HepG2 (cell line): Measurements from ENCODE around the gene NGEF. TPM values are rescaled to one million over a fixed set of nuclear protein-coding genes. Genes with fewer than 3 reads are reported as not detected.
A peak's percentile ranks its signal among the peaks of the same experiment; 100 is the strongest.

Source experiments
- HIVEP1 ChIP-seq: sonication (generic); formaldehyde crosslinking; IDR thresholded peaks from 2 replicates; pipeline ENCODE4 v1.4.0; 2020; ENCODE audit warnings: mild to moderate bottlenecking, missing genetic modification reagents
- RBFOX2 ChIP-seq: fragments of 200-400 bp; formaldehyde crosslinking; IDR thresholded peaks from 2 replicates; pipeline ENCODE4 v1.6.1; 2017; ENCODE audit warnings: low read depth, mild to moderate bottlenecking, low read length
- polyA plus RNA-seq, 8 experiments: library from polyadenylated mRNA; depleted of rRNA in 3 of 8; stranded (reverse) in 7 of 8; unstranded in 1 of 8; fragments of >200 nt; fragmentation: Illumina TruSeq in 4 of 8; extraction: Trizol in 4 of 8; gene quantifications; 2 replicates each; pipeline versions ENCODE4 v1.2.1 to v1.2.3, GENCODE V29; 2011 to 2016; ENCODE audit warnings: low read depth in 4 of 8, missing spikeins in 1 of 8, mixed read lengths in 1 of 8; ENCODE audit not compliant: insufficient read depth in 1 of 8
- total RNA-seq, 5 experiments: library from RNA; depleted of rRNA; stranded (reverse); fragments of >200 nt; fragmentation: Illumina TruSeq; extraction: Trizol; gene quantifications; 2 replicates each; pipeline ENCODE4 v1.2.3, GENCODE V29; 2016; ENCODE audit warnings: low read depth in 1 of 5
- TF ChIP-seq, protein P1 (sequence below): sonication (generic); formaldehyde crosslinking; IDR thresholded peaks from 2 replicates; pipeline ENCODE4 v1.4.0; 2020; ENCODE audit warnings: mild to moderate bottlenecking, missing genetic modification reagents
- TF ChIP-seq, protein P2 (sequence below), 2 experiments: fragments of 450-650 bp in 1 of 2; sonication (generic) in 1 of 2; formaldehyde crosslinking in 1 of 2; IDR thresholded peaks; 2 replicates each; pipeline versions ENCODE4 v1.6.1 to v1.8.0; 2016 to 2022; ENCODE audit warnings: antibody characterized with exemption in 1 of 2, mild to moderate bottlenecking in 1 of 2, missing genetic modification reagents in 1 of 2
- TF ChIP-seq, protein P3 (sequence below): IDR thresholded peaks from 2 replicates; pipeline ENCODE4 v1.6.1; 2016; ENCODE audit warnings: mild to moderate bottlenecking, missing biosample characterization, missing genetic modification reagents
- TF ChIP-seq, protein P4 (sequence below), 2 experiments: sonication (generic) in 1 of 2; formaldehyde crosslinking in 1 of 2; IDR thresholded peaks; 2 replicates each; pipeline versions ENCODE4 v1.4.0 to v1.6.1; 2018 to 2020; ENCODE audit warnings: missing genetic modification reagents in 2 of 2, borderline replicate concordance in 1 of 2, low read depth in 1 of 2, mild to moderate bottlenecking in 1 of 2, missing biosample characterization in 1 of 2

Gene NGEF
- total and polyA plus RNA-seq, 2 of the 13 experiments (the other 11 are each of a cell fraction or from before 2014, with no cell fraction given): 14.4 to 36.9 TPM

- TF ChIP-seq, protein P1, sequence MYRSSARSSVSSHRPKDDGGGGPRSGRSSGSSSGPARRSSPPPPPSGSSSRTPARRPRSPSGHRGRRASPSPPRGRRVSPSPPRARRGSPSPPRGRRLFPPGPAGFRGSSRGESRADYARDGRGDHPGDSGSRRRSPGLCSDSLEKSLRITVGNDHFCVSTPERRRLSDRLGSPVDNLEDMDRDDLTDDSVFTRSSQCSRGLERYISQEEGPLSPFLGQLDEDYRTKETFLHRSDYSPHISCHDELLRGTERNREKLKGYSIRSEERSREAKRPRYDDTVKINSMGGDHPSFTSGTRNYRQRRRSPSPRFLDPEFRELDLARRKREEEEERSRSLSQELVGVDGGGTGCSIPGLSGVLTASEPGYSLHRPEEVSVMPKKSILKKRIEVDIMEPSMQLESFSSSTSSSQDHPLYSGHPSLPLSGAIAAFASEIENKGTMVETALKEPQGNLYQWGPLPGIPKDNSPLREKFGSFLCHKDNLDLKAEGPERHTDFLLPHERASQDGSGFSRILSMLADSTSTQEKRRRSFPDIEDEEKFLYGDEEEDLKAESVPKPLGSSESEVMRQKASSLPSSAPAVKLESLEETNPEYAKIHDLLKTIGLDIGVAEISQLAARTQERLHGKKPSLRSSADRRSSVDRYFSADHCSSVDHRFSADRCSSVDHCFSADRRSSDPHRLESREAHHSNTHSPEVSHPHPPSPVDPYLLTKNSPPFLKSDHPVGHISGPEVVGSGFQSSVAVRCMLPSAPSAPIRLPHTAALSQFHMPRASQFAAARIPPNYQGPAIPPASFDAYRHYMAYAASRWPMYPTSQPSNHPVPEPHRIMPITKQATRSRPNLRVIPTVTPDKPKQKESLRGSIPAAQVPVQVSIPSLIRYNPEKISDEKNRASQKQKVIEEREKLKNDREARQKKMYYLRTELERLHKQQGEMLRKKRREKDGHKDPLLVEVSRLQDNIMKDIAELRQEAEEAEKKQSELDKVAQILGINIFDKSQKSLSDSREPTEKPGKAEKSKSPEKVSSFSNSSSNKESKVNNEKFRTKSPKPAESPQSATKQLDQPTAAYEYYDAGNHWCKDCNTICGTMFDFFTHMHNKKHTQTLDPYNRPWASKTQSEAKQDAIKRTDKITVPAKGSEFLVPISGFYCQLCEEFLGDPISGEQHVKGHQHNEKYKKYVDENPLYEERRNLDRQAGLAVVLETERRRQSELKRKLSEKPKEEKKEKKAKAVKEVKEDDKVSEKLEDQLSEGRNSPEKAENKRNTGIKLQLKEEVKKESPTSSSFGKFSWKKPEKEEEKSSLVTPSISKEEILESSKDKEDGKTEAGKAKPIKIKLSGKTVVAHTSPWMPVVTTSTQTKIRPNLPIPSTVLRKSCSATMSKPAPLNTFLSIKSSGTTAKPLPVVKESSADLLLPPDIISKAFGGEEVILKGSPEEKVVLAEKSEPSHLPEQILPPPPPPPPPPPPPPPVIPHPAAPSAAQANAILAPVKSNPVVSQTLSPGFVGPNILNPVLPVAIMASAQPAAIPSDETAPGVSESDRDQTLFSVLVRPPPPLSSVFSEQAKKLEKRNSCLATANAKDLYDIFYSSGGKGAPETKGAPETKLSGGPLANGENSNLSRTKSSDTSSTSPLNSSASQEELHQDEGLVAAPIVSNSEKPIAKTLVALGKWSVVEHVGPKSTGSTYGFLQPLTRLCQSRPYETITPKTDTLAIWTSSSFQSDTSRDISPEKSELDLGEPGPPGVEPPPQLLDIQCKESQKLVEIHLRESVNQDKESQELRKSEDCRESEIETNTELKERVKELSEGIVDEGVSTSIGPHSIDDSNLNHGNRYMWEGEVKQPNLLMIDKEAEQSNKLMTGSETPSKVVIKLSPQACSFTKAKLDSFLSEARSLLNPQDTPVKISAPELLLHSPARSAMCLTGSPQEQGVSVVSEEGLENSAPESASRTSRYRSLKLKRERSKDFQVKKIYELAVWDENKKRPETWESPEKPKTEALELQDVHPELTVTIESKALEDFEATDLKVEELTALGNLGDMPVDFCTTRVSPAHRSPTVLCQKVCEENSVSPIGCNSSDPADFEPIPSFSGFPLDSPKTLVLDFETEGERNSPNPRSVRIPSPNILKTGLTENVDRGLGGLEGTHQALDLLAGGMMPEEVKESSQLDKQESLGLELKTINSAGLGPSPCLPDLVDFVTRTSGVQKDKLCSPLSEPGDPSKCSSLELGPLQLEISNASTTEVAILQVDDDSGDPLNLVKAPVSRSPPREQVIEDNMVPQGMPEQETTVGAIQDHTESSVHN (CRISPR knock-in tag): 0 out of 2 replicates have a peak, but pooled peaks have one; percentile 29
- TF ChIP-seq HIVEP1 (CRISPR knock-in tag) (no peak; the same call in 1 of the 2 replicates), RBFOX2 (peak; percentile 75)
- TF ChIP-seq, protein P2, sequence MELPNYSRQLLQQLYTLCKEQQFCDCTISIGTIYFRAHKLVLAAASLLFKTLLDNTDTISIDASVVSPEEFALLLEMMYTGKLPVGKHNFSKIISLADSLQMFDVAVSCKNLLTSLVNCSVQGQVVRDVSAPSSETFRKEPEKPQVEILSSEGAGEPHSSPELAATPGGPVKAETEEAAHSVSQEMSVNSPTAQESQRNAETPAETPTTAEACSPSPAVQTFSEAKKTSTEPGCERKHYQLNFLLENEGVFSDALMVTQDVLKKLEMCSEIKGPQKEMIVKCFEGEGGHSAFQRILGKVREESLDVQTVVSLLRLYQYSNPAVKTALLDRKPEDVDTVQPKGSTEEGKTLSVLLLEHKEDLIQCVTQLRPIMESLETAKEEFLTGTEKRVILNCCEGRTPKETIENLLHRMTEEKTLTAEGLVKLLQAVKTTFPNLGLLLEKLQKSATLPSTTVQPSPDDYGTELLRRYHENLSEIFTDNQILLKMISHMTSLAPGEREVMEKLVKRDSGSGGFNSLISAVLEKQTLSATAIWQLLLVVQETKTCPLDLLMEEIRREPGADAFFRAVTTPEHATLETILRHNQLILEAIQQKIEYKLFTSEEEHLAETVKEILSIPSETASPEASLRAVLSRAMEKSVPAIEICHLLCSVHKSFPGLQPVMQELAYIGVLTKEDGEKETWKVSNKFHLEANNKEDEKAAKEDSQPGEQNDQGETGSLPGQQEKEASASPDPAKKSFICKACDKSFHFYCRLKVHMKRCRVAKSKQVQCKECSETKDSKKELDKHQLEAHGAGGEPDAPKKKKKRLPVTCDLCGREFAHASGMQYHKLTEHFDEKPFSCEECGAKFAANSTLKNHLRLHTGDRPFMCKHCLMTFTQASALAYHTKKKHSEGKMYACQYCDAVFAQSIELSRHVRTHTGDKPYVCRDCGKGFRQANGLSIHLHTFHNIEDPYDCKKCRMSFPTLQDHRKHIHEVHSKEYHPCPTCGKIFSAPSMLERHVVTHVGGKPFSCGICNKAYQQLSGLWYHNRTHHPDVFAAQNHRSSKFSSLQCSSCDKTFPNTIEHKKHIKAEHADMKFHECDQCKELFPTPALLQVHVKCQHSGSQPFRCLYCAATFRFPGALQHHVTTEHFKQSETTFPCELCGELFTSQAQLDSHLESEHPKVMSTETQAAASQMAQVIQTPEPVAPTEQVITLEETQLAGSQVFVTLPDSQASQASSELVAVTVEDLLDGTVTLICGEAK (IDR thresholded peaks at IDR 0.05): no peak
- TF ChIP-seq, protein P2 (CRISPR knock-in tag; IDR thresholded peaks at IDR 0.05): no peak
- TF ChIP-seq, protein P3, sequence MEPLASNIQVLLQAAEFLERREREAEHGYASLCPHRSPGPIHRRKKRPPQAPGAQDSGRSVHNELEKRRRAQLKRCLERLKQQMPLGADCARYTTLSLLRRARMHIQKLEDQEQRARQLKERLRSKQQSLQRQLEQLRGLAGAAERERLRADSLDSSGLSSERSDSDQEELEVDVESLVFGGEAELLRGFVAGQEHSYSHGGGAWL: 0 out of 2 replicates have a peak, but pooled peaks have one; percentile 17
- TF ChIP-seq, protein P4, sequence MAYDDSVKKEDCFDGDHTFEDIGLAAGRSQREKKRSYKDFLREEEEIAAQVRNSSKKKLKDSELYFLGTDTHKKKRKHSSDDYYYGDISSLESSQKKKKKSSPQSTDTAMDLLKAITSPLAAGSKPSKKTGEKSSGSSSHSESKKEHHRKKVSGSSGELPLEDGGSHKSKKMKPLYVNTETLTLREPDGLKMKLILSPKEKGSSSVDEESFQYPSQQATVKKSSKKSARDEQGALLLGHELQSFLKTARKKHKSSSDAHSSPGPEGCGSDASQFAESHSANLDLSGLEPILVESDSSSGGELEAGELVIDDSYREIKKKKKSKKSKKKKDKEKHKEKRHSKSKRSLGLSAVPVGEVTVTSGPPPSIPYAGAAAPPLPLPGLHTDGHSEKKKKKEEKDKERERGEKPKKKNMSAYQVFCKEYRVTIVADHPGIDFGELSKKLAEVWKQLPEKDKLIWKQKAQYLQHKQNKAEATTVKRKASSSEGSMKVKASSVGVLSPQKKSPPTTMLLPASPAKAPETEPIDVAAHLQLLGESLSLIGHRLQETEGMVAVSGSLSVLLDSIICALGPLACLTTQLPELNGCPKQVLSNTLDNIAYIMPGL (CRISPR knock-in tag; IDR thresholded peaks at IDR 0.05; ENCODE audit: borderline replicate concordance in 1 of 2, low read depth in 1 of 2): peak; percentile 2 to 53; a peak in 2 of 4 replicates
Measured at GRCh38 chr2:232875256-232876121, 137.6 kb downstream of the NGEF start (continued).
